Neural cell (in vitro differentiated cells): ENCODE data around the gene MAPT. TPM values are rescaled to one million over a fixed set of nuclear protein-coding genes. Genes with fewer than 3 reads are reported as not detected.

Experiments
- H2AFZ ChIP-seq: fragments of 200-600, 300-800 bp; sonication (generic), shearing (Covaris generic); 2 replicates; pipeline ENCODE4 v1.6.0; 2014; ENCODE audit warnings: low read depth, mild to moderate bottlenecking, antibody characterized with exemption, low read length, moderate library complexity
- H3F3A ChIP-seq: fragments of 200-600 bp; shearing (Covaris generic); 2 replicates; pipeline ENCODE4 v1.6.1; 2016; ENCODE audit warnings: mild to moderate bottlenecking, moderate library complexity, mixed read lengths, antibody characterized with exemption, low read length; ENCODE audit not compliant: insufficient read depth, poor library complexity, severe bottlenecking
- H3K27ac ChIP-seq: fragments of 200-600, 300-800 bp; sonication (generic), shearing (Covaris generic); 2 replicates; pipeline ENCODE4 v1.5.1; 2014; ENCODE audit warnings: mild to moderate bottlenecking, low read length, moderate library complexity
- H3K27me3 ChIP-seq: fragments of 300-800, 200-600 bp; sonication (generic), shearing (Covaris generic); 2 replicates; pipeline ENCODE4 v1.6.0; 2014; ENCODE audit warnings: mild to moderate bottlenecking, low read depth, low read length, moderate library complexity; ENCODE audit not compliant: insufficient read depth
- H3K36me3 ChIP-seq: fragments of 300-800, 200-600 bp; sonication (generic), shearing (Covaris generic); 2 replicates; pipeline ENCODE4 v1.5.1; 2014; ENCODE audit warnings: mild to moderate bottlenecking, antibody characterized with exemption, low read length, moderate library complexity; ENCODE audit not compliant: insufficient read depth
- H3K4me2 ChIP-seq: fragments of 300-800, 200-600 bp; sonication (generic), shearing (Covaris generic); 2 replicates; pipeline ENCODE4 v1.6.0; 2014; ENCODE audit warnings: mild to moderate bottlenecking, low read length
- H3K4me3 ChIP-seq: fragments of 300-800, 200-600 bp; sonication (generic), shearing (Covaris generic); 2 replicates; pipeline ENCODE4 v1.5.1; 2014; ENCODE audit warnings: mild to moderate bottlenecking, low read length, moderate library complexity
- H3K79me2 ChIP-seq: fragments of 200-600 bp; shearing (Covaris generic); replicated peaks from 2 replicates; pipeline ENCODE4 v1.6.0; 2014; ENCODE audit warnings: mild to moderate bottlenecking, low read length, moderate library complexity; ENCODE audit not compliant: insufficient read depth
- H3K9ac ChIP-seq: fragments of 300-800, 200-600 bp; sonication (generic), shearing (Covaris generic); 2 replicates; pipeline ENCODE4 v1.6.1; 2016; ENCODE audit warnings: mild to moderate bottlenecking, low read length, mixed read lengths
- H3K9me2 ChIP-seq: fragments of 200-600 bp; shearing (Covaris generic); 2 replicates; pipeline ENCODE4 v1.6.1; 2016; ENCODE audit warnings: mild to moderate bottlenecking, low read length, mixed read lengths; ENCODE audit not compliant: insufficient read depth
- H3K9me3 ChIP-seq: fragments of 200-600, 300-800 bp; sonication (generic), shearing (Covaris generic); 2 replicates; pipeline ENCODE4 v1.6.1; 2016; ENCODE audit warnings: mild to moderate bottlenecking, mixed run types, low read length, moderate library complexity, mixed read lengths
- H4K20me1 ChIP-seq: fragments of 200-600 bp; shearing (Covaris generic); 2 replicates; pipeline ENCODE4 v1.6.1; 2016; ENCODE audit warnings: mild to moderate bottlenecking, mixed run types; ENCODE audit not compliant: insufficient read depth
- CTCF ChIP-seq: fragments of 450-650 bp; IDR thresholded peaks from 2 replicates; pipeline ENCODE4 v1.5.1; 2014; ENCODE audit warnings: antibody characterized with exemption, mild to moderate bottlenecking, moderate library complexity; ENCODE audit not compliant: poor library complexity, severe bottlenecking
- EP300 ChIP-seq: fragments of 450-650 bp; conservative IDR thresholded peaks from 2 replicates; pipeline ENCODE4 v1.6.1; 2014; ENCODE audit warnings: antibody characterized with exemption, mild to moderate bottlenecking, moderate library complexity; ENCODE audit not compliant: poor library complexity, severe bottlenecking
- EZH2 ChIP-seq: fragments of 200-600, 300-800 bp; shearing (Covaris generic), sonication (generic); IDR thresholded peaks from 2 replicates; pipeline ENCODE4 v1.6.1; 2014; ENCODE audit warnings: antibody characterized with exemption, low read length, borderline replicate concordance, mild to moderate bottlenecking; ENCODE audit not compliant: insufficient read depth, poor library complexity, severe bottlenecking
- MXI1 ChIP-seq: fragments of 450-650 bp; conservative IDR thresholded peaks from 2 replicates; pipeline ENCODE4 v1.6.1; 2014; ENCODE audit warnings: antibody characterized with exemption, mild to moderate bottlenecking; ENCODE audit not compliant: poor library complexity, severe bottlenecking
- POLR2AphosphoS5 ChIP-seq: IDR thresholded peaks from 2 replicates; pipeline ENCODE4 v1.6.1; 2012
- RAD21 ChIP-seq: fragments of 450-650 bp; conservative IDR thresholded peaks from 2 replicates; pipeline ENCODE4 v1.6.1; 2014; ENCODE audit warnings: antibody characterized with exemption, mild to moderate bottlenecking, moderate library complexity
- REST ChIP-seq: IDR thresholded peaks from 2 replicates; pipeline ENCODE4 v1.6.1; 2012; ENCODE audit warnings: borderline replicate concordance
- SMC3 ChIP-seq: fragments of 450-650 bp; conservative IDR thresholded peaks from 2 replicates; pipeline ENCODE4 v1.6.1; 2014; ENCODE audit warnings: antibody characterized with exemption, mild to moderate bottlenecking, moderate library complexity; ENCODE audit not compliant: poor library complexity
- TAF1 ChIP-seq: IDR thresholded peaks from 2 replicates; pipeline ENCODE4 v1.6.1; 2012; ENCODE audit warnings: low read depth
- polyA plus RNA-seq: library from polyadenylated mRNA; depleted of rRNA; stranded (reverse); fragments of >200 nt; gene quantifications from 2 replicates; pipeline ENCODE4 v1.2.3, GENCODE V29; 2014

The MAPT gene
- polyA plus RNA-seq, 1 donor from 2014 or later = 94.5 TPM

GRCh38 chr17:45963283-45963682 is 68.9 kb downstream of the MAPT start:
- H3F3A ChIP-seq = no peaks in the 10 kb centered on the region
- H3K27me3 ChIP-seq = no peaks in the 10 kb centered on the region
- H3K9me3 ChIP-seq = no peaks in the 10 kb centered on the region
- no peak overlapping the region for H3K4me2 ChIP-seq
- H3K36me3 ChIP-seq = no peaks in the 10 kb centered on the region
- no peak overlapping the region for H3K4me3 ChIP-seq
- no peaks in the 10 kb centered on the region for H4K20me1 ChIP-seq
- H3K27ac ChIP-seq = no peak overlapping the region
- TF ChIP-seq RAD21 (no peak), SMC3 (no peak), TAF1 (no peak), CTCF (no peak), EZH2 (no peak), MXI1 (no peak), EP300 (no peak), POLR2AphosphoS5 (no peak), REST (no peak)
- H3K79me2 ChIP-seq = no peaks in the 10 kb centered on the region
- H2AFZ ChIP-seq = no peak overlapping the region
- no peak overlapping the region for H3K9ac ChIP-seq
- H3K9me2 ChIP-seq = no peaks in the 10 kb centered on the region

DNA sequence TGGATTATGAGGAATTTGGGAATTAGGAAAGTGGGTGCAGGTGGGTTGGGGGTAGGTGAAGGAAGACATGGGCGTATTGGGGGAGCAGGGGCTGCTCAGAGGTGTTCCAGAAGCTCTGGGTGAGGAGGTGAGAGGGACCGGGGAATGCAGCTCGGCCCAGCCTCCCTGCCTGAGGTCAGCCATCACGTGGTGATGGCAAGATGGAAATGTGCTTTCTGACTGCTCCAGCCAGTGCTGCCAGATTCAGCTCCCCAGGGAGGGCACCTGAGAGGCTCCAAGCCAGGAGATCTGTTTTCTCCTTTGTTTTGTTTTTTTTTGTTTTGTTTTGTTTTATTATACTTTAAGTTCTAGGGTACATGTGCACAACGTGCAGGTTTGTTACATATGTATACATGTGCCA is 69.5 kb downstream of the MAPT start:
- no peaks in the 10 kb centered on the region for H3F3A ChIP-seq

More for the DNA sequence above, 69.5 kb downstream of the MAPT start:
- Histone ChIP-seq H3K4me3 (no peak overlapping the region), H3K79me2 (no peaks in the 10 kb centered on the region), H3K9ac (no peak overlapping the region), H3K4me2 (no peak overlapping the region), H4K20me1 (no peaks in the 10 kb centered on the region), H3K36me3 (peaks cover 2% of the 10 kb centered on the region), H3K27ac (no peak overlapping the region), H2AFZ (no peak overlapping the region), H3K9me3 (no peaks in the 10 kb centered on the region), H3K9me2 (no peaks in the 10 kb centered on the region), H3K27me3 (no peaks in the 10 kb centered on the region)
- TF ChIP-seq EZH2 (no peak), SMC3 (no peak), TAF1 (no peak), EP300 (no peak)
